Stimulated activated naive B cell treated with anti-CD40 and anti-IgM and Interleukin-4, amounts not matched to agents 10 μg/mL and 1 μg/mL and 100 μg/mL, for 72 hours (primary cell): ENCODE data around the gene SPATA31D3.

Experiments
- ATAC-seq, 2 donors: fragments of 150-1000 bp; cut with Tn5 transposase; replicated peaks; 2 replicates each; pipeline ENCODE4 v1.10.0; 2021; ENCODE audit warnings: moderate library complexity in 1 of 2
- DNase-seq: peaks from one replicate; pipeline ENCODE4 v3.0.0; 2021
- H3K27ac Mint-ChIP-seq: one replicate; pipeline ENCODE4 v1.8.0; 2022; ENCODE audit warnings: mild to moderate bottlenecking, mixed read lengths
- H3K27me3 Mint-ChIP-seq, 2 donors: one replicate each; pipeline ENCODE4 v1.8.0; 2022; ENCODE audit warnings: mixed read lengths in 2 of 2
- H3K36me3 Mint-ChIP-seq, 2 donors: one replicate each; pipeline ENCODE4 v1.8.0; 2022; ENCODE audit warnings: mixed read lengths in 2 of 2, mild to moderate bottlenecking in 1 of 2
- H3K4me1 Mint-ChIP-seq, 2 donors: one replicate each; pipeline ENCODE4 v1.8.0; 2022; ENCODE audit warnings: mixed read lengths in 2 of 2, mild to moderate bottlenecking in 1 of 2
- H3K4me3 Mint-ChIP-seq, 2 donors: one replicate each; pipeline ENCODE4 v1.8.0; 2022; ENCODE audit warnings: mild to moderate bottlenecking in 2 of 2, mixed read lengths in 2 of 2, moderate library complexity in 1 of 2
- H3K9me3 Mint-ChIP-seq, 2 donors: one replicate each; pipeline ENCODE4 v1.8.0; 2022; ENCODE audit warnings: mixed read lengths in 2 of 2, mild to moderate bottlenecking in 1 of 2

Gene SPATA31D3

GRCh38 chr9:81989700-81990099 lies 46.4 kb downstream of the SPATA31D3 start:
- Mint-ChIP-seq H3K36me3 (no peaks in the 10 kb centered on the region), H3K4me3 (no peak overlapping the region), H3K27me3 (peaks cover 14 to 28% of the 10 kb centered on the region in 2 donors), H3K9me3 (peaks cover 4 to 5% of the 10 kb centered on the region in 2 donors), H3K27ac (no peak overlapping the region), H3K4me1 (no peaks in the 10 kb centered on the region)
- DNase-seq (no peak), ATAC-seq (peak; percentile 70 to 72)

GRCh38 chr9:81993656-81994055 lies 50.4 kb downstream of the SPATA31D3 start:
- H3K4me1 Mint-ChIP-seq, result no peaks in the 10 kb centered on the region
- no peak overlapping the region for H3K27ac Mint-ChIP-seq
- ATAC-seq (no peak), DNase-seq (no peak)
- H3K36me3 Mint-ChIP-seq, result no peaks in the 10 kb centered on the region
- H3K27me3 Mint-ChIP-seq, result peaks cover 14 to 28% of the 10 kb centered on the region in 2 donors
- no peak overlapping the region for H3K4me3 Mint-ChIP-seq
- H3K9me3 Mint-ChIP-seq, result peaks cover 4 to 5% of the 10 kb centered on the region in 2 donors
